ENCODE data around the gene GNB4.

DNA sequence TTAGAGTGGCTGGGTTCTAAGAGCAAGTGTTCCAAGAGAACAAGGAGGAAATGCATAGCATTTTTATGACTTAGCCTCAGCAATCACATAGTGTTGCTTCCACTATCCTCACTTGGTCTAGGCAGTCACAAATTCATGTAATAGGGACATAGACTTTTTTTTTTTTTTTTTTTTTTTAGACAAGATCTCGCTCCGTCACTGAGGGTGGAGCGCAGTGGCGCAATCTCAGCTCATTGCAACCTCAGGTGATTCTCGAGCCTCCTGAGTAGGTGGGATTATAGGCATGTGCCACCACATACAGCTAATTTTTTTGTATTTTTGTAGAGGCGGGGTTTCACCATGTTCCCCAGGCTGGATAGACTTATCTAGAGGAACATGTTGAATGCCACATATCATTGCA is 4.7 kb upstream of the GNB4 start:
- TF ChIP-seq CTCF (IDR thresholded peaks at IDR 0.05) (no peak), FOXJ3 (CRISPR knock-in tag; IDR thresholded peaks at IDR 0.05; ENCODE audit: borderline replicate concordance) (no peak), ETV6 (CRISPR knock-in tag; IDR thresholded peaks at IDR 0.05) (no peak), IRF2 (CRISPR knock-in tag; IDR thresholded peaks at IDR 0.05; ENCODE audit: borderline replicate concordance, low read depth) (no peak), FOXK1 (CRISPR knock-in tag; IDR thresholded peaks at IDR 0.05) (no peak), CREM (CRISPR knock-in tag; IDR thresholded peaks at IDR 0.05) (no peak), IRF1 (CRISPR knock-in tag; IDR thresholded peaks at IDR 0.05) (no peak), USF2 (CRISPR knock-in tag; IDR thresholded peaks at IDR 0.05) (no peak), TCF7 (CRISPR knock-in tag; IDR thresholded peaks at IDR 0.05; ENCODE audit: low read depth) (no peak), ZNF138 (CRISPR knock-in tag; conservative IDR thresholded peaks at IDR 0.05) (no peak), ELF4 (CRISPR knock-in tag; IDR thresholded peaks at IDR 0.05; ENCODE audit: low read depth) (no peak)
- TF ChIP-seq, protein P1, sequence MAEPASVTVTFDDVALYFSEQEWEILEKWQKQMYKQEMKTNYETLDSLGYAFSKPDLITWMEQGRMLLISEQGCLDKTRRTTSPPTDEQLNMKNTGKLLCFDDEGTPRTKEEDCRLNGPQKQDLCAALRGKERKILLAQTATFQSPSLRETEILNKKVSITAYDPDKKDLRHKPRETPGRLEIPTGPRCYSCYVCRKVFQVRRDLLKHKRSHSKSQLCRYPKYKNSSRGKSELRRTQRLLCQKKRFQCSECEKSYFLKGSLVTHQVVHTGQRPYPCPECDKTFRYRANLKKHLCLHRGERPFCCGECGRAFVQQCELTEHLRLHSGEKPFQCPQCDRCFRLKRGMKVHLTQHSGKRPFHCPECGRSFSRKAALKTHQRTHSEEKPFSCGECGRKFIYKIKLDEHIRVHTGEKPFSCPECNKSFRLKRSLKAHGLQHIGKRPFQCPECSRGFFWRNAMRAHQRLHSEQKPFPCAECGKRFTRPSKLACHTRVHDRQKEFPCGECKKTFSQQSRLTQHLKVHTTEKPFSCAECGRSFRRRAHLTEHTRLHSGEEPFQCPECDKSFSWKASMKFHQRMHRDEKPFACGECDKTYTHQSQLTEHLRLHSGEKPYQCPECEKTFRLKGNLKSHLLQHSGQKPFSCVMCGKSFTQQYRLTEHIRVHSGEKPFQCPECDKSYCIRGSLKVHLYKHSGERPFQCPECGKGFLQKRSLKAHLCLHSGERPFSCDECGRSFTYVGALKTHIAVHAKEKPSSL (CRISPR knock-in tag; conservative IDR thresholded peaks at IDR 0.05) = no peak
- TF ChIP-seq, protein P2, sequence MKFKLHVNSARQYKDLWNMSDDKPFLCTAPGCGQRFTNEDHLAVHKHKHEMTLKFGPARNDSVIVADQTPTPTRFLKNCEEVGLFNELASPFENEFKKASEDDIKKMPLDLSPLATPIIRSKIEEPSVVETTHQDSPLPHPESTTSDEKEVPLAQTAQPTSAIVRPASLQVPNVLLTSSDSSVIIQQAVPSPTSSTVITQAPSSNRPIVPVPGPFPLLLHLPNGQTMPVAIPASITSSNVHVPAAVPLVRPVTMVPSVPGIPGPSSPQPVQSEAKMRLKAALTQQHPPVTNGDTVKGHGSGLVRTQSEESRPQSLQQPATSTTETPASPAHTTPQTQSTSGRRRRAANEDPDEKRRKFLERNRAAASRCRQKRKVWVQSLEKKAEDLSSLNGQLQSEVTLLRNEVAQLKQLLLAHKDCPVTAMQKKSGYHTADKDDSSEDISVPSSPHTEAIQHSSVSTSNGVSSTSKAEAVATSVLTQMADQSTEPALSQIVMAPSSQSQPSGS (CRISPR knock-in tag; IDR thresholded peaks at IDR 0.05; ENCODE audit: borderline replicate concordance, low read depth) = no peak
